ENCODE data around the gene RALGAPB. TPM values are rescaled to one million over a fixed set of nuclear protein-coding genes. Genes with fewer than 3 reads are reported as not detected.
"Not testable (repeated sequence)": the region's sequence is repeated elsewhere in the genome, so short reads cannot be mapped to it uniquely, and the experiment has no call there.

Gene RALGAPB
- total RNA-seq, 1 experiment from 2014 or later = 6.2 TPM

DNA sequence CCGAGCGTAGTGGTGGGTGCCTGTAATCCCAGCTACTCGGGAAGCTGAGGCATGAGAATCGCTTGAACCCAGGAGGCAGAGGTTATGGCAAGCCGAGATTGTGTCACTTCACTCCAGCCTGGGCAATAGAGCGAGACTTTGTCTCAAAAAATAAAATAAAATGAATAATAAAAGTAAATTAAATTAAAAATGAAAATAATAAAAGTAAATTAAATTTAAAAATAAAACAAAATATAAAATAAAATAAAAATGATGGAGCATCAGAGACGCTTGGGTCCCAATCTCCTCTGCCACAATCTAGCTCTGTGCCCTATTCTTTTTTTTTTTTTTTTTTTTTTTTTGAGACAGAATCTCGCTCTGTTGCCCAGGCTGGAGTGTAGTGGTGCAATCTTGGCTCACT lies 31.5 kb upstream of the RALGAPB start:
- H3K9me3 ChIP-seq, H3K27me3 ChIP-seq, H3K36me3 ChIP-seq, DNase-seq, H3K4me3 ChIP-seq: not testable (repeated sequence)

DNA sequence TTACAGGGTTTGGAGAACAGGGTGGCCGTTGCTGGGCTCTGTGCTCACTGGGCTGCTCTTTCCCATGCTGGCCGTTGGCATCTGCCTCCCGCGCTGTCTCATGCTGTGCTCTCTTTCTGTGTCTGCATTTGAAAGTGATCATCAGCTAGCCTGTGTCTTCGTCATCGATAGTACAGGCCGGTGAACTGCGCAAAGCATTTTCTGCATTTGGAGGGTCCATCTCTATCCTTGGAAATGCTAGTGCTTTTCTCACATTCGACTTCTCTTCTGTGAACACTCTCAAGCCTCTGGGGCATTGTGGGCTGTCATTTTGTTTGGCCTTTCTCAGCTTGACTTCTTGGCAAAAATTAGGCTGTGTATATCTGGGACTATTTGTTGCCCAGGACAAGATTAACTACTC lies 30.7 kb upstream of the RALGAPB start:
- Histone ChIP-seq H3K27me3 (no peaks in the 10 kb centered on the region), H3K4me3 (no peak overlapping the region)
- no peak for DNase-seq

DNA sequence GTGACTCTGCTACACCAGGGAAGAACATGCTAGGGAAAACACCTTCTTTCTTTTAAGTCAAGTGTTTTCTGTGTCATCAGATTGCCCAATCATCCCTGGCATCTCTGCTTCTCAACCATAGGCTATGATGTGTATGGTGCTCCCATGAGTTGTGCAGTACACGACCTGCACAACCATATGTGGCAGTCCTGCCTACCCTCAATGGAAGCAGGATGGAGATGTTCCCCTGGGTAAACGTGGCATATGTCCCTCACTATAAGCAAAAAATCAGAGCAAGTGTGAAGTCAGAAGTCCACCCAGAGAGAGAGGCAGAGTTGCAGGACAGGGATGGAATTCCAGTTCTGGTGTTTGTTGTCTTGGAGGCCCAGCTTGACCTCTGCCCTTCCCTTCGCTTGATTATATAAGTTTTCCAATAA lies 27.3 kb upstream of the RALGAPB start:
- no peak for DNase-seq
- no peaks in the 10 kb centered on the region for H3K9me3 ChIP-seq
- H3K27me3 ChIP-seq = no peaks in the 10 kb centered on the region
- H3K4me3 ChIP-seq = no peak overlapping the region
- H3K36me3 ChIP-seq = peaks cover 25% of the 10 kb centered on the region

More for the DNA sequence above, 30.7 kb upstream of the RALGAPB start:
- Histone ChIP-seq H3K36me3 (no peaks in the 10 kb centered on the region; the same call in 1 of the 2 replicates), H3K9me3 (no peaks in the 10 kb centered on the region)

DNA sequence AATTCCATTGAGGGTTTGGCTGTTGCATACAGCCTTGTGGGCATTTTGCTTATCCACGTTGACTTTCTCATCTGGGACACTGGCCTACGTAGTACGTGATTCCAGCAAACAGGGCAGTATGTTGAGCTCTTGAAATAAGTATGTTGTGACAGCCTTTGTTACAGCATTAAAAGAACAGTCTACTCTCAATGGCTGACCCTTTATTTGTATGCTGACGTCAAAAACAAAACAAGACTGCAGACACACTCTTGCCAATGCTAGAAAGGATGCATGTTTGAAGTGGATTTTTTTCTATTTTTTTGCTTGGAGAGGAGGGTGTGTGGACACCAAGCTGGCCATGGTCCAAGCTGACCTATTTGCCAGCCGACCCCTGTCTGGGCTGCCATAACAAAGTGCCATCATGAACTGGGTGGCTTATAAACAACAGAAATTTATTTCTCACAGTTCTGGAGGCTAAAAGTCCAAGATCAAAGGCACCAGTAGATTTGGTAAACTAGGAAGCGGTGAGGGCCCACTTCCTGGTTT lies 26.7 kb upstream of the RALGAPB start:
- Histone ChIP-seq H3K36me3 (peaks cover 29% of the 10 kb centered on the region), H3K4me3 (peak overlapping the region; percentile 96), H3K27me3 (no peaks in the 10 kb centered on the region), H3K9me3 (no peaks in the 10 kb centered on the region)
- DNase-seq = no peak

DNA sequence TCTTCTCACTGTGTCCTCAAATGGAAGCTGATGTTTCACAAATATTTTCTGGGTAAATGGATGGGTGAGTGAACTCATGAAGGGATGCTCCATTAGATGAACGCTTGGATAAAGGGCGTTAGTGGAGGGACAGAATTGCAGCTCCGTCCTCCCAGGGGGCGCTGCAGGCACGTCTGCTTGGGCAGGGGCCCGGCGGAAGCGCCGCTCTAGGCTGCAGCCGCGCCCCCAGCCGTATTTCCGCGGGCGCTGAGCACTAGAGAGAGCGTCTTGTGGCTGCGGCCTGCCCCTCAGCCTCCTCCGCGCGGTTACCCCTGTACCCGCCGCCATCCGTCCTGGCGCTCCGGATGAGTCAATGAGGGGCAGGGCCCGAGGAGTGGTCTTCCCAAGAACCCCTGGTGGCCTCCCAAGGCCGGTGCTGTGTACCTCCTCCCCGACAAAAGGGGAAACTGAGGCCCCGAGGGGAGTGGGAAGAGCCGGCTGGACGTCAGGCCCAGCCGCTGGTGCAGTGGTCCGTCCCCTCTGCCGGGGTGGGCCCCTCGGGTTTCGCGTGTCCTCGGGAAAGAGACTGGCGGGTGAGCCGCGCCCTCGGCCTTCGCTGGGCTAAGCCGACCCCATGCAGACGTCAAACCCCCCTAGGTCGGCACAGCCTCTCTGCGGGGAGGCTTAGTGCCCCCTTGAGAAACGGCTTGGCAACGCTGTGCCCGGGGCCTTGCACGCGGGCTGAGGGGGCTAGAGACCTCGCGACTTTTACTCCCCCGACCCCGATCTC lies 26.0 kb upstream of the RALGAPB start:
- peak; percentile 94 for DNase-seq
- H3K9me3 ChIP-seq = no peaks in the 10 kb centered on the region
- peak overlapping the region; percentile 96 for H3K4me3 ChIP-seq
- H3K36me3 ChIP-seq = peaks cover 32% of the 10 kb centered on the region
- no peaks in the 10 kb centered on the region for H3K27me3 ChIP-seq

DNA sequence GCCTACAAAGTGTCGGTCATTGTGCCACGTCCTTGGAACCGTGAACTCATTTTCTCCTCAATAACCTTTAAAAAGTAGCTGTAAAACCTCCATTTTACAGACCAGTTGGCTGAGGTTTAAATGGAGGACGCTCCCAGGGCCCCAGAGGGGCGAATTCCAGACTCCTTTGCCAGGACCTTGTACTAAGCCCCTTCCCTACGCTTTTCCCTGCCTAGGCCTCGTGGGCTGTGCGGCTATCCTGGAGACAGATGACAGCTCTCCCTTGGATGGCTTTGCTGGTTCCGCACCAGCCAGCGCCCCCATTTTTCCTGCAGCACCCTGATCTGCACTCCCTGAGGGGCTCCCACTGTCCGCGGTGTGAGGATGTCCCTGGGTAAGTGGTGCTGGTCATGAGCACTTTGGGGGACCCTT lies 25.4 kb upstream of the RALGAPB start:
- Histone ChIP-seq H3K4me3 (peak overlapping the region; percentile 96), H3K36me3 (peaks cover 32% of the 10 kb centered on the region), H3K9me3 (no peaks in the 10 kb centered on the region), H3K27me3 (no peaks in the 10 kb centered on the region)
- no peak for DNase-seq

DNA sequence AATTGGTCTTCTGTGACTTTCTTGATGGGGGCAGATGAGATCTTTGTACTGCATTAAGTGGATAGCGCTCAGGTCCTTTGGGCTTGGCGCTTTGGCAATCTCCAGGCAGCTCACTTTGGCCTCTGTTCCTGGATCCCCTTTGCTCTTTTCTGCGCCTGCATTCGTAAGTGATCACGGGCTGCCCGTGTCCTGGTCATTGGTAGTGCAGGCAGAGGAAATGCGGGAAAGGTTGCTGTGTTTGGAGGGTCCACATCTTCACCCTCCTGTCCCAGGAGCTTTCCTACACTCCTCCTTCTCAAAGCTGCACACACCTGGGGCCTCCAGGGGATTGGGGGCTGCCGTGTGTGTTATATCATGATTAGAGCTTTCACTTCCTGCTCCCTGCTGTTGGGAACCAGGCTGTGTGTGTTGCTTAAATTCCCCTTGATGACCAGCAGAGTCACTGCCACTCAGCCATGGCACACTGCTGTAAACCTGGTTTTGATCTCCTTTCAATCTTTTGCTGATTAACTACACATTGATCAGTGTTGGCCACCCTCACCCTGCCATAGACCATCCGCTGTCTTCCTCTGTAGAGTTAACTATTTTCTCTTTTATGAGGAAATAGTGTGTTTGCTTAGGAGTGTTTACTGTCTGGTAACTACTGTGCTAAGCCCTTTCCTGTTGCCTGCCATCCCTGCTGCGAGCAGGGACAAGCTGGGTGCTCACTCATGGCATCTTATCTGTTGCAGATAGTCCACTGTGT lies 24.5 kb upstream of the RALGAPB start:
- H3K4me3 ChIP-seq = no peak overlapping the region; the same call in 1 of the 2 replicates
- DNase-seq = no peak
- no peaks in the 10 kb centered on the region for H3K9me3 ChIP-seq
- peaks cover 32% of the 10 kb centered on the region for H3K36me3 ChIP-seq
- H3K27me3 ChIP-seq = no peaks in the 10 kb centered on the region

DNA sequence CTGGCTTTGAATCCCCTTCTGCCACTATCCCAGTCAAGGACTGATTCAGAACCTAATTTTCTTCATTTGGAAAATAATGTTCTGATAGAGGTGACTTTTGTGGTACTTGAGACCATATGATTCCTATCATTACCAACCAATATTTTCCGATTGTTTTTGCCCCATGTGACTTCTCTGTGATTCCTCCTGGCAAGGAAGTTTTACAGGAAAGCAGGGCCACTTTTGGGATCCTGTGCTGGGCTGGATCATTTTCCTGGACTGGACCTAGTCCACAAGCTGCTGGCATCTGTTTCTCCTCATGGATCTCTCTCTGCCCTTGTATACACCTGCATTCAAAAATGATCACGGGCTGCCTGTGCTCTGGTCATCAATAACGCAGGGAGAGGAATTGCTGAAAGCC lies 23.6 kb upstream of the RALGAPB start:
- Histone ChIP-seq H3K27me3 (no peaks in the 10 kb centered on the region), H3K36me3 (peaks cover 32% of the 10 kb centered on the region), H3K9me3 (no peaks in the 10 kb centered on the region), H3K4me3 (no peak overlapping the region)
- DNase-seq = no peak

DNA sequence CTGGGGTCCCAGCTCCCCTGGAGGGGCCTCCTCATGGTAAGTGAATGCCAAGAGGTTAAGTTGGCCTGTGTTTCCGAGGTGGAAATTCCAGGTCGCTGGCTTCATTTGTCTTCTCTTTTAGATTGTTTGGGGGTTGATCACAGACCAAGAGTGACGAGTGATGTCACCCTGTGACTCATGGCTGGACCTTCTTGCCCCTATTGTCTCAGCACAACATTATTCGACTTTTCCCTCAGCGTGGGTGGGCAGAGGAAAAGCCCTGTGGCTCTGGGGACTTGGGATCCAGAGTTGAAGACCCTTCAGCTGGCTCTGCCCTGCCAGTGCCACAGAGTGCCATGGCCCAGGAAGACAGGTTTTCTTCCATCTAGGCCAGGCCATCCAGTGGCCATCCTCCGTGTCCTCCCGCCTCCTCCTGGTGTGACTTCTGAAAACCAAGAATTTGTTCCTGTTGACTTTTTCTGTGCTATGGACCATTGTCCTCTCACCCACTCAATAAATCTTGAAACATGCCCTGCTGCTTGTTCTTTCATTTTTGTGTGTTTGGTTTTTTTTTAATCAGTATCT lies 22.1 kb upstream of the RALGAPB start:
- DNase-seq = no peak
- no peaks in the 10 kb centered on the region for H3K27me3 ChIP-seq
- H3K36me3 ChIP-seq = peaks cover 32% of the 10 kb centered on the region
- no peaks in the 10 kb centered on the region for H3K9me3 ChIP-seq
- no peak overlapping the region for H3K4me3 ChIP-seq

DNA sequence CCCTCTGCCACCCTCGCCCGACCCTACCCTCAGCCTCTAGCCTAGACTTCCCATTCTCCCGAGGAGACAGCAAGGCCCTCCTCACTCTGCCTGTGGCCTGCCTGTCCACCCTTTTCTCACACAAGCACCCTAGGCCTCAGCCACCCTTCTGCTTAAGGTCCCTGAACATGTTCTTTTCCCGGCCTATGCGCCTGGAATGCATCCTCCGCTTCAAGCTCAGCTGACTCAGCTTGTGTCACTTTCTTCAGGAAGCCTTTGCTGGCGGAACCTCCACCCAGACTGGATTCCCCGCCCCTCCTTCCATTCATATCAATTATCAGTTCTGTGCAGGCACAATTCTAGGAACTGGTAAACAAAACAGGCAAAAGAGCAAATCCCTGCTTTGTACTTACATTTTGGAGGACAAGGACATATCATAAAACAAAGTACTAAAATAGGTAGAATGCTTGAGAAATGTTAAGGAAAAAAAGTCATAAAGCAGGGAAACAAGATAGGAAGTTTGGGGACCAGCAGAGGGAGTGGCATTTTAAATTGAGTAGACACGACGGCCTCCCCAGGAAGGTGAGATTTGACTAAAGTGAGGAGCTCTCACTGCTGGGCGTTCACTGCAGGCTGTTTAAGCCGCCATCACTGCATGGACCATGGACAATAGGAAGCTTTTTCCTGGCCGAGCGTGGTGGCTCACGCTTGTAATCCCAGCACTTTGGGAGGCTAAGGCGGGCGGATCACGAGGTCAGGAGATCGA lies 19.6 kb upstream of the RALGAPB start:
- Histone ChIP-seq H3K4me3 (no peak overlapping the region), H3K9me3 (no peaks in the 10 kb centered on the region), H3K36me3 (peaks cover 29% of the 10 kb centered on the region), H3K27me3 (no peaks in the 10 kb centered on the region)
- DNase-seq = no peak

DNA sequence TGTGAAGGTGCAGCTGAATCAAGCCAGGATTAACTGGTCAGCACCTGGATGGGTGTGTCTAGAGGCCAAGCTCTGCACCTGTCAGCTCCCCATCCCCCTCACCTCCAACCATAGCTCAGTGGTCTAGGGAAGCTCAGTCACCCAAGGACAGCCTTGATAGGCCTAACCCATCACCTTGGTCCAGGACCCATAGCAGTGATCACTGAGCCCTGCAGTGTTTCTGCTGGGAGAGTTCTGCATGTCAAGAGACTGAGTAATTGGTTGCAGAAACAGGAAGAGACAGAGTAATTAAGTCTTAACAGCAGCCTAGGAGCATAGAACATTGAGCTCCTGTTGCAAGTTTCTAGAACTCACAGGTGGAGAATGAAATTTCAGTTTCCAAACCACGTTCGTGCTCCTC lies 18.7 kb upstream of the RALGAPB start:
- no peak for DNase-seq

DNA sequence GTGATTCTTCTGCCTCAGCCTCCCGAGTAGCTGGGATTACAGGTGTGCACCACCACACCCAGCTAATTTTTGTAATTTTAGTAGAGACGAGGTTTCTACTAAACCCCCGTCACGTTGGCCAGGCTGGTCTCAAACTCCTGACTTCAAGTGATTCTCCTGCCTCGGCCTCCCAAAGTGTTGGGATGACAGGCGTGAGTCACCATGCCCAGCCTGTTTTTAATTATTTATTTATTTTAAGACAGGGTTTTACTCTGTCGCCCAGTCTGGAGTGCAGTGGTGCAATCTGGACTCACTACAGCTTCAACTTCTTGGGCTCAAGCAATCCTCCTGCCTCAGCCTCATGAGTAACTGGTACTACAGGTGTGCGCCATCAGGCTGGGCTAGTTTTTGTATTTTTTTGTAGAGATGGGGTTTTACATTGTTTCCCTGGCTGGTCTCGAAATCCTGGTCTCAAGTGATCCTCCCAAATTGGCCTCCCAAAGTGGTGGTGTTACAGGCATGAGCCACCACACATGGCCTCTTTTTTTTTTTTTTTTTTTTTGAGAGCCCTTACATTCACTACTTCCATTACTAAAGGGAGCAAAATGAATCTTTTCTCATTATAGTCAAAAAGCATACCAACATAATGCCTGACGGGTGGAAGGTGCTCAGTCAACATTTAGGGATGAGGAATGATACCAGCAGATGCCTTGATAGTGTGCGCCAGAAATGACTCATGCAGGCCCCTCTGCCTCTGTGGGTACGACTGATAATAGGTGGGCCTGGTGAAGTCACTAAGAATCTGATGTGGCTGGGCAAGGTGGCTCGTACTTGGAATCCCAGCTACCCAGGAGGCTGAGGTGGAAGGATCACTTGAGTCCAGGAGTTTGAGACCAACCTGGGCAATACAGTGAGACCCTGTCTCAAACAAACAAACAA lies 17.8 kb upstream of the RALGAPB start:
- DNase-seq = no peak
- H3K36me3 ChIP-seq = peaks cover 13% of the 10 kb centered on the region
- no peak overlapping the region for H3K4me3 ChIP-seq
- H3K27me3 ChIP-seq = no peaks in the 10 kb centered on the region
- H3K9me3 ChIP-seq = no peaks in the 10 kb centered on the region

More for the DNA sequence above, 18.7 kb upstream of the RALGAPB start:
- Histone ChIP-seq H3K27me3 (no peaks in the 10 kb centered on the region), H3K4me3 (no peak overlapping the region), H3K9me3 (no peaks in the 10 kb centered on the region), H3K36me3 (peaks cover 22% of the 10 kb centered on the region)

DNA sequence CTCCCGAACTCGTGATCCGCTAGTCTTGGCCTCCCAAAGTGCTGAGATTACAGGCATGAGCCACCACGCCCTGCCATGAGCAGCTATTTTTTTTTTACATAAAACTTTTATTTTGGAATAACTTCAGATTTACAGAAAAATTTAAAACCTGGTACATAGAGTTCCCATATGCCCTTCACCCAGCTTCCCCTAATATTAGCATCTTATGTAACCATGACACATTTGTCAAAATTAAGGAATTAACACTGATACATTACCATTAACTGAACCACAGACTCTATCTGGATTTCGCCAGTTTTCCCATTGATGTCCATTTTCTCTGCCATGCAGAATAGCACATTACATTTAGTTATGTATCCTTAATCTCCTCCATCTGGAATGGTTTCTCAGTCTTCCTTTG lies 14.3 kb upstream of the RALGAPB start:
- Histone ChIP-seq H3K36me3 (no peaks in the 10 kb centered on the region), H3K9me3 (no peaks in the 10 kb centered on the region), H3K4me3 (no peak overlapping the region), H3K27me3 (no peaks in the 10 kb centered on the region)
- DNase-seq = no peak

DNA sequence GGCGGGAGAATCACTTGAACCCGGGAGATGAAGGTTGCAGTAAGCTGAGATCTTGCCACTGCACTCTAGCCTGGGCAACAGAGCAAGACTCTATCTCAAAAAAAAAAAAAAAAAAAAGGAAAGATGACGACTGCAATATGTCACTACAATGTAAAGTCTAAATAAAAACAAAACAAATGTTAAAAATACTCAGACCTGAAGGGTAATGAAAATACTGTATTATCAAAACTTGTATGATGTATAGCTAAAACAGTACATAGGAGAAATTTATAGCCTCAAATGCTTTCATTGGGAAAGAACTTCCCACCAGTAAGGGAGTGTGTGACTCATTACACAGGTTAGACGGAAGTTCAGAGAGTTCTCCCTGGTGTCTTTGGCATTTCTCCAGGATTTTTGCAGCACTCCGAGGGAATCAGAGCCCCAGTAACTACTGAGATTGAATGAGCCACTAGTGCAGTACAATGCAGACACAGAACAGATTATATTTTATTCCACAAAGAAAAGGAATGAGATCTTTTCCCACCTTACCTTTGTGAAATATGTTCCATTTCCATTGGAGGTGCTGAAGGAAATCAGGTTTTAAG lies 12.5 kb upstream of the RALGAPB start:
- Histone ChIP-seq H3K4me3 (no peak overlapping the region), H3K27me3 (no peaks in the 10 kb centered on the region), H3K36me3 (no peaks in the 10 kb centered on the region), H3K9me3 (no peaks in the 10 kb centered on the region)
- peak; percentile 41 for DNase-seq

DNA sequence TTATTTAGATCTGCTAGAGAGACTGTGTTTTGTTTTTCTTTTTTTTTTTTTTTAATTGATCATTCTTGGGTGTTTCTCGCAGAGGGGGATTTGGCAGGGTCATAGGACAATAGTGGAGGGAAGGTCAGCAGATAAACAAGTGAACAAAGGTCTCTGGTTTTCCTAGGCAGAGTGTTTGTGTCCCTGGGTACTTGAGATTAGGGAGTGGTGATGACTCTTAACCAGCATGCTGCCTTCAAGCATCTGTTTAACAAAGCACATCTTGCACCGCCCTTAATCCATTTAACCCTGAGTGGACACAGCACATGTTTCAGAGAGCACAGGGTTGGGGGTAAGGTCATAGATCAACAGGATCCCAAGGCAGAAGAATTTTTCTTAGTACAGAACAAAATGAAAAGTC lies 12.0 kb upstream of the RALGAPB start:
- not testable (repeated sequence) for H3K4me3 ChIP-seq, DNase-seq, H3K36me3 ChIP-seq, H3K9me3 ChIP-seq, H3K27me3 ChIP-seq
